Ovary (tissue), 3 donors: ENCODE data around the gene TRANK1.

Experiments
- CTCF ChIP-seq, 3 donors: fragments of 450-650 bp in 2 of 3; fragments of 200-600 bp in 1 of 3; IDR thresholded peaks; one replicate each; pipeline versions ENCODE4 v1.5.1 to v1.8.0; 2016 to 2022; ENCODE audit warnings: antibody characterized with exemption in 3 of 3, mild to moderate bottlenecking in 1 of 3
- EP300 ChIP-seq: sonication (generic); formaldehyde crosslinking; IDR thresholded peaks from one replicate; pipeline ENCODE4 v1.6.1; 2017; ENCODE audit warnings: antibody characterized with exemption
- POLR2A ChIP-seq: fragments of 450-650 bp; IDR thresholded peaks from one replicate; pipeline ENCODE4 v1.6.1; 2017; ENCODE audit warnings: antibody characterized with exemption, mild to moderate bottlenecking, moderate library complexity
- donor health status: DM: no; HTN: no; CAD: no.

GRCh38 chr3:36941658-36942057 is 3.2 kb downstream of the TRANK1 start:
- TF ChIP-seq CTCF (IDR thresholded peaks at IDR 0.05): no peak
- TF ChIP-seq POLR2A: no peak
- no peak for TF ChIP-seq EP300
